ENCODE data around the gene LRRC18. TPM values are rescaled to one million over a fixed set of nuclear protein-coding genes. Genes with fewer than 3 reads are reported as not detected.

Gene LRRC18
- total RNA-seq, 4 donors from 2014 or later = not detected

- no peak for DNase-seq (ENCODE audit: extremely low spot score)
- Histone ChIP-seq H3K36me3 (no peaks in the 10 kb centered on the region), H3K4me3 (no peak overlapping the region), H3K27ac (replicated peaks in 1 of 4) (no peak overlapping the region), H3K27me3 (no peaks in the 10 kb centered on the region), H3K4me1 (peaks cover 0 to 8% (median 0%) of the 10 kb centered on the region in 4 donors), H3K9me3 (no peaks in the 10 kb centered on the region)
- TF ChIP-seq POLR2AphosphoS5 (IDR thresholded peaks at IDR 0.05) (no peak), POLR2A (IDR thresholded peaks at IDR 0.05; ENCODE audit: low read depth) (no peak), CTCF (IDR thresholded peaks at IDR 0.05) (no peak), EP300 (IDR thresholded peaks at IDR 0.05) (no peak)
- WGBS = 60% methylated on average over 10 of the region's 10 CpGs
- intact Hi-C loops (cut with DNase I) = no loop called here
Measured at GRCh38 chr10:48947690-48948469, 8.2 kb upstream of the LRRC18 start.

GRCh38 chr10:48946891-48947500, 7.4 kb upstream of the LRRC18 start:
- Histone ChIP-seq H3K9me3 (no peaks in the 10 kb centered on the region), H3K4me1 (peaks cover 0 to 8% (median 0%) of the 10 kb centered on the region in 4 donors), H3K27ac (replicated peaks in 1 of 4) (no peak overlapping the region), H3K27me3 (no peaks in the 10 kb centered on the region), H3K4me3 (no peak overlapping the region), H3K36me3 (no peaks in the 10 kb centered on the region)
- DNase-seq (ENCODE audit: extremely low spot score) = no peak
- intact Hi-C loops (cut with DNase I) = no loop called here
- TF ChIP-seq POLR2AphosphoS5 (IDR thresholded peaks at IDR 0.05) (no peak), CTCF (IDR thresholded peaks at IDR 0.05) (no peak), POLR2A (IDR thresholded peaks at IDR 0.05; ENCODE audit: low read depth) (no peak), EP300 (IDR thresholded peaks at IDR 0.05) (no peak)
- WGBS = 70% methylated on average over 12 of the region's 12 CpGs

DNA sequence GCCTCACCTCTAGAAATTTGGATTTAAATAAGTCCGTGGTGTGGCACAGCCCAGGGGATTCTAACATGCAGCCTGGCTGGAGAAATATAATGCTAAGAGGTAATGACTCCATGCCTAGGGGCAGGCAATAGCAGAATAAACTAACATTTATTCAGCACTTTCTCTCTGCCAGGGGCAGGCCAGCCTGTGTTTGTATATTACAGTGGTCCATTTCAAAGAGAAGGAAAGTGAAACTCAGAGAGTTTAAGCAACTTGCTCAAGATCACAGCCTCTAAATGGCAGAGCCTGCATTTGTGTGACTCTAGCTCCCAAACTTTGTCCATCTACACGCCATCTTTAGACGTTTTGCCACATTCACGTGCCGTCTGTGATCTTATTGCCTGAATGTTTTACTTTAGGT, 6.7 kb upstream of the LRRC18 start:
- 89% methylated on average over 5 of the region's 5 CpGs for WGBS
- Histone ChIP-seq H3K27ac (replicated peaks in 1 of 4) (no peak overlapping the region), H3K9me3 (no peaks in the 10 kb centered on the region), H3K4me3 (no peak overlapping the region), H3K4me1 (peaks cover 0 to 8% (median 0%) of the 10 kb centered on the region in 4 donors), H3K27me3 (no peaks in the 10 kb centered on the region), H3K36me3 (no peaks in the 10 kb centered on the region)
- intact Hi-C loops (cut with DNase I) = no loop called here
- TF ChIP-seq CTCF (IDR thresholded peaks at IDR 0.05) (no peak), POLR2A (IDR thresholded peaks at IDR 0.05; ENCODE audit: low read depth) (no peak), EP300 (IDR thresholded peaks at IDR 0.05) (no peak), POLR2AphosphoS5 (IDR thresholded peaks at IDR 0.05) (no peak)
- DNase-seq (ENCODE audit: extremely low spot score) = no peak

GRCh38 chr10:48945441-48946130, 5.9 kb upstream of the LRRC18 start:
- 78% methylated on average over 6 of the region's 6 CpGs for WGBS
- Histone ChIP-seq H3K4me3 (no peak overlapping the region), H3K4me1 (peaks cover 0 to 8% (median 0%) of the 10 kb centered on the region in 4 donors), H3K27ac (replicated peaks in 1 of 4) (no peak overlapping the region), H3K27me3 (no peaks in the 10 kb centered on the region), H3K9me3 (no peaks in the 10 kb centered on the region), H3K36me3 (no peaks in the 10 kb centered on the region)
- TF ChIP-seq EP300 (IDR thresholded peaks at IDR 0.05) (no peak), POLR2A (IDR thresholded peaks at IDR 0.05; ENCODE audit: low read depth) (no peak), CTCF (IDR thresholded peaks at IDR 0.05) (no peak), POLR2AphosphoS5 (IDR thresholded peaks at IDR 0.05) (no peak)
- no peak for DNase-seq (ENCODE audit: extremely low spot score)
- intact Hi-C loops (cut with DNase I) = no loop called here
